LNCAP (cell line): ENCODE results near the gene PHLPP2.

ENCODE experiments used
- CTCF ChIP-seq: fragments of 450-650 bp; IDR thresholded peaks from 2 replicates; pipeline ENCODE4 v1.5.1; 2017; ENCODE audit warnings: mild to moderate bottlenecking

The PHLPP2 gene

GRCh38 chr16:71609066-71609465 is 115.4 kb downstream of the PHLPP2 start:
- no peak for TF ChIP-seq CTCF

- no peak for TF ChIP-seq CTCF
These were observed 123.7 kb downstream of the PHLPP2 start for GRCh38 chr16:71600822-71601221.
